Neural progenitor cell (in vitro differentiated cells): ENCODE data around the gene COG4.

Experiments used
- EZH2 ChIP-seq: fragments of 200-600 bp; sonication (generic); IDR thresholded peaks from 2 replicates; pipeline ENCODE4 v1.6.1; 2017; ENCODE audit warnings: antibody characterized with exemption, mild to moderate bottlenecking, moderate library complexity
- TF ChIP-seq, protein P1 (sequence below): fragments of 200-600 bp; sonication (generic); IDR thresholded peaks from 2 replicates; pipeline ENCODE4 v1.5.1; 2017; ENCODE audit warnings: antibody characterized with exemption, mild to moderate bottlenecking

- TF ChIP-seq, protein P1, sequence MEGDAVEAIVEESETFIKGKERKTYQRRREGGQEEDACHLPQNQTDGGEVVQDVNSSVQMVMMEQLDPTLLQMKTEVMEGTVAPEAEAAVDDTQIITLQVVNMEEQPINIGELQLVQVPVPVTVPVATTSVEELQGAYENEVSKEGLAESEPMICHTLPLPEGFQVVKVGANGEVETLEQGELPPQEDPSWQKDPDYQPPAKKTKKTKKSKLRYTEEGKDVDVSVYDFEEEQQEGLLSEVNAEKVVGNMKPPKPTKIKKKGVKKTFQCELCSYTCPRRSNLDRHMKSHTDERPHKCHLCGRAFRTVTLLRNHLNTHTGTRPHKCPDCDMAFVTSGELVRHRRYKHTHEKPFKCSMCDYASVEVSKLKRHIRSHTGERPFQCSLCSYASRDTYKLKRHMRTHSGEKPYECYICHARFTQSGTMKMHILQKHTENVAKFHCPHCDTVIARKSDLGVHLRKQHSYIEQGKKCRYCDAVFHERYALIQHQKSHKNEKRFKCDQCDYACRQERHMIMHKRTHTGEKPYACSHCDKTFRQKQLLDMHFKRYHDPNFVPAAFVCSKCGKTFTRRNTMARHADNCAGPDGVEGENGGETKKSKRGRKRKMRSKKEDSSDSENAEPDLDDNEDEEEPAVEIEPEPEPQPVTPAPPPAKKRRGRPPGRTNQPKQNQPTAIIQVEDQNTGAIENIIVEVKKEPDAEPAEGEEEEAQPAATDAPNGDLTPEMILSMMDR = no peak
- no peak for TF ChIP-seq EZH2
Observed at GRCh38 chr16:70571623-70572022, 48.3 kb upstream of the COG4 start.
